ENCODE data around the gene EMILIN3. TPM values are rescaled to one million over a fixed set of nuclear protein-coding genes. Genes with fewer than 3 reads are reported as not detected.

The EMILIN3 gene
- total RNA-seq, 1 donor from 2014 or later: 0.20 TPM

- Mint-ChIP-seq H3K9me3 (ENCODE audit: unreplicated experiment) (no peaks in the 10 kb centered on the region), H3K4me1 (ENCODE audit: low read depth, unreplicated experiment) (no peaks in the 10 kb centered on the region), H3K36me3 (ENCODE audit: low read depth, unreplicated experiment) (peaks cover 14% of the 10 kb centered on the region), H3K4me3 (ENCODE audit: unreplicated experiment) (no peak overlapping the region), H3K27me3 (ENCODE audit: low read depth, unreplicated experiment) (peaks cover 25% of the 10 kb centered on the region), H3K27ac (ENCODE audit: unreplicated experiment) (no peak overlapping the region)
- Histone ChIP-seq H3K36me3 (ENCODE audit: insufficient read depth, low read length) (no peaks in the 10 kb centered on the region), H3K4me1 (ENCODE audit: insufficient read depth, low read length) (no peaks in the 10 kb centered on the region), H3K27ac (ENCODE audit: low read depth, low read length) (no peak overlapping the region), H3K9ac (ENCODE audit: low read length) (no peak overlapping the region), H2AFZ (ENCODE audit: low read depth, low read length) (no peak overlapping the region), H3K4me3 (ENCODE audit: insufficient read depth, low read depth, low read length) (no peak overlapping the region), H3K9me3 (ENCODE audit: insufficient read depth, low read depth, low read length) (no peaks in the 10 kb centered on the region), H3K27me3 (ENCODE audit: insufficient read depth, low read length) (peaks cover 24% of the 10 kb centered on the region), H3K4me2 (ENCODE audit: low read length) (no peak overlapping the region), H4K20me1 (ENCODE audit: insufficient read depth, low read length) (no peaks in the 10 kb centered on the region), H3K79me2 (ENCODE audit: insufficient read depth, low read length) (no peaks in the 10 kb centered on the region)
- TF ChIP-seq, protein P1, sequence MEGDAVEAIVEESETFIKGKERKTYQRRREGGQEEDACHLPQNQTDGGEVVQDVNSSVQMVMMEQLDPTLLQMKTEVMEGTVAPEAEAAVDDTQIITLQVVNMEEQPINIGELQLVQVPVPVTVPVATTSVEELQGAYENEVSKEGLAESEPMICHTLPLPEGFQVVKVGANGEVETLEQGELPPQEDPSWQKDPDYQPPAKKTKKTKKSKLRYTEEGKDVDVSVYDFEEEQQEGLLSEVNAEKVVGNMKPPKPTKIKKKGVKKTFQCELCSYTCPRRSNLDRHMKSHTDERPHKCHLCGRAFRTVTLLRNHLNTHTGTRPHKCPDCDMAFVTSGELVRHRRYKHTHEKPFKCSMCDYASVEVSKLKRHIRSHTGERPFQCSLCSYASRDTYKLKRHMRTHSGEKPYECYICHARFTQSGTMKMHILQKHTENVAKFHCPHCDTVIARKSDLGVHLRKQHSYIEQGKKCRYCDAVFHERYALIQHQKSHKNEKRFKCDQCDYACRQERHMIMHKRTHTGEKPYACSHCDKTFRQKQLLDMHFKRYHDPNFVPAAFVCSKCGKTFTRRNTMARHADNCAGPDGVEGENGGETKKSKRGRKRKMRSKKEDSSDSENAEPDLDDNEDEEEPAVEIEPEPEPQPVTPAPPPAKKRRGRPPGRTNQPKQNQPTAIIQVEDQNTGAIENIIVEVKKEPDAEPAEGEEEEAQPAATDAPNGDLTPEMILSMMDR (IDR thresholded peaks at IDR 0.05; ENCODE audit: insufficient read depth, low read depth, low read length): no peak
- no peak for TF ChIP-seq EZH2 (IDR thresholded peaks at IDR 0.05; ENCODE audit: insufficient read depth, low read length)
- DNase-seq (ENCODE audit: low read depth) (no peak), FAIRE-seq (no peak)
These were observed 3.9 kb downstream of the EMILIN3 start for GRCh38 chr20:41362748-41363140.

DNA sequence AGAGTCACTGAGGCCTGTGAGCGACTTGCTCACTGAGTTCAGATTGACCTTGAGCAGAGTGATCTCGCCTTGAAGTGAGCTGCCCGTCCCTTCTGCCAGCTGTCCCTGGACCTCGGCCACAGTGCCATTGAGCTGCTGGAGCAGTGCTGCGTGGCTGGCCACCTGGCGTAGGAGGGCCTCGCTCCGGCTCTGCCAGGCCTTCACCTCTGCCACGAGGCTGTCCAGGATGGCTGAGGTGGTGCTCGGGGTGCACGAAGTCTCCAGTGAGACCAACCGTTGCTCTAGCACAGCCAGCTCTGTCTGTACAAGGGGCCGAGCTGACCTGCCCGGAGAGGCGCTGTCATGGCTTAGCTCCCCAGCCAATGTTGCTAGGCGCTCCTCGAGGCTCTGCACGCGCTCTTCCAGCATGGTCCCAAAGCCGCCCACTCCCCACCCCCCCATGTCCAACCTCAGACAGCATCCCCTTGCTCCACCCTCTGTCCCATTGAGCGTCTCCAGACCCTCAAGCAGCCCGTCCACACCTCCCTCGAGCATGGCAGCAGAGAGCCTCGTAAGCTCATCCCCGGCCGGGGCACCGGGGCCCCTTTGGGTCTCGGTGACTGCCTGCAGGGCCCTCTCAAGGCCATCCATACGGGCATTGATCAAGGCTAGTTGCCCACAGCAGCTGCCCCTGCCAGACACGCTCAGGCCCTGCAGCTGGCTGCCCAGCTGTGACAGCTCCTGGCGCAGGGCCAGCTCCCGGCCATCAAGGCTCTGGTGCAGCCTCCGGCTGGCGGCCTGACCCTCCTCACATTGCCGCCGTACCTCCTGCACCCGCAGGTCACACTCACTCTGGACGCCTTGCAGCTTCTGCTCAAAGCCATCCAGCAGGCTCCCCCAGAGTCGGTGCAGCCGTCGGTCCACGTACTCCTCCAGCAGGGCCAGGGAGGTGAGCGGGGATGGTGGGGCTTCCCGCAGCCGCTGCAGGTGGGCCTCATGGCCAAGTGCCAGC, 4.6 kb downstream of the EMILIN3 start:
- H3K27ac ChIP-seq (ENCODE audit: low read depth, low read length): no peak overlapping the region
- H3K4me2 ChIP-seq (ENCODE audit: low read length): no peak overlapping the region
- no peaks in the 10 kb centered on the region for H3K79me2 ChIP-seq (ENCODE audit: insufficient read depth, low read length)
- peaks cover 18% of the 10 kb centered on the region for H3K27me3 Mint-ChIP-seq (ENCODE audit: low read depth, unreplicated experiment)
- peaks cover 10% of the 10 kb centered on the region for H3K36me3 Mint-ChIP-seq (ENCODE audit: low read depth, unreplicated experiment)
- H3K4me3 ChIP-seq (ENCODE audit: insufficient read depth, low read depth, low read length): no peak overlapping the region
- TF ChIP-seq, protein P1 (IDR thresholded peaks at IDR 0.05; ENCODE audit: insufficient read depth, low read depth, low read length): no peak
- TF ChIP-seq EZH2 (IDR thresholded peaks at IDR 0.05; ENCODE audit: insufficient read depth, low read length): no peak
- no peaks in the 10 kb centered on the region for H3K9me3 ChIP-seq (ENCODE audit: insufficient read depth, low read depth, low read length)
- H3K4me1 ChIP-seq (ENCODE audit: insufficient read depth, low read length): no peaks in the 10 kb centered on the region
- FAIRE-seq: no peak
- H3K4me3 Mint-ChIP-seq (ENCODE audit: unreplicated experiment): no peak overlapping the region
- no peaks in the 10 kb centered on the region for H4K20me1 ChIP-seq (ENCODE audit: insufficient read depth, low read length)
- no peak overlapping the region for H3K27ac Mint-ChIP-seq (ENCODE audit: unreplicated experiment)
- H3K4me1 Mint-ChIP-seq (ENCODE audit: low read depth, unreplicated experiment): no peaks in the 10 kb centered on the region
- no peaks in the 10 kb centered on the region for H3K36me3 ChIP-seq (ENCODE audit: insufficient read depth, low read length)
- no peak for DNase-seq (ENCODE audit: low read depth)
- peaks cover 17% of the 10 kb centered on the region for H3K27me3 ChIP-seq (ENCODE audit: insufficient read depth, low read length)
- H3K9ac ChIP-seq (ENCODE audit: low read length): no peak overlapping the region
- no peaks in the 10 kb centered on the region for H3K9me3 Mint-ChIP-seq (ENCODE audit: unreplicated experiment)
- no peak overlapping the region for H2AFZ ChIP-seq (ENCODE audit: low read depth, low read length)

Data from astrocyte (in vitro differentiated cells and primary cell).